B cell (primary cell): Measurements from ENCODE around the gene RASL10B. TPM values are rescaled to one million over a fixed set of nuclear protein-coding genes. Genes with fewer than 3 reads are reported as not detected.

ENCODE experiments used
- ATAC-seq: fragments of 200-7000 bp; cut with Tn5 transposase; one replicate; pipeline ENCODE4 v1.10.0; 2021; ENCODE audit warnings: low read depth, mild to moderate bottlenecking, moderate number of reproducible peaks, moderate library complexity
- CTCF ChIA-PET: fragments of 350-600 bp; sonication (Branson Sonifier 250); formaldehyde crosslinking; loops from one replicate; lab custom pipeline; 2021; ENCODE audit warnings: antibody characterized with exemption, inconsistent platforms; lab: Charles Lee
- POLR2A ChIA-PET: fragments of 350-600 bp; sonication (Branson Sonifier 250); formaldehyde crosslinking; loops from one replicate; lab custom pipeline; 2021; ENCODE audit warnings: antibody characterized with exemption; lab: Charles Lee
- DNase-seq: peaks from one replicate; pipeline ENCODE4 v3.0.0; 2013
- H2AFZ ChIP-seq: 2 replicates; pipeline ENCODE4 v1.6.1; 2012; ENCODE audit warnings: mild to moderate bottlenecking, low read depth, low read length; ENCODE audit not compliant: insufficient read depth, poor library complexity, severe bottlenecking
- H3K27ac ChIP-seq, 2 donors: 1 replicate in 1 of 2; 2 replicates in 1 of 2; pipeline ENCODE4 v1.5.1; 2012 to 2013; ENCODE audit warnings: low read length in 2 of 2, mild to moderate bottlenecking in 2 of 2, moderate library complexity in 1 of 2
- H3K27me3 ChIP-seq, 4 experiments: fragments of 200-600 bp in 1 of 4; sonication (generic) in 1 of 4; replicated peaks in 1 of 4; 1 replicate in 2 of 4; 2 replicates in 2 of 4; pipeline versions ENCODE4 v1.6.1 to v1.7.0; 2013 to 2016; ENCODE audit warnings: low read length in 3 of 4, mild to moderate bottlenecking in 2 of 4, mixed read lengths in 1 of 4, moderate library complexity in 1 of 4; ENCODE audit not compliant: insufficient read depth in 4 of 4, control insufficient read depth in 3 of 4; ENCODE audit errors: control extremely low read depth in 1 of 4
- H3K36me3 ChIP-seq, 2 experiments: replicated peaks in 1 of 2; 1 replicate in 1 of 2; 2 replicates in 1 of 2; pipeline versions ENCODE4 v1.6.1 to v1.7.1; 2013; ENCODE audit warnings: low read length in 1 of 2; ENCODE audit not compliant: insufficient read depth in 2 of 2, control insufficient read depth in 1 of 2; ENCODE audit errors: control extremely low read depth in 1 of 2, extremely low read depth in 1 of 2
- H3K4me1 ChIP-seq, 2 donors: fragments of 200-600 bp in 1 of 2; sonication (generic) in 1 of 2; 1 replicate in 1 of 2; 2 replicates in 1 of 2; pipeline versions ENCODE4 v1.5.1 to v1.6.1; 2013 to 2017; ENCODE audit warnings: low read length in 2 of 2; ENCODE audit not compliant: control insufficient read depth in 2 of 2, insufficient read depth in 2 of 2
- H3K4me2 ChIP-seq: replicated peaks from 2 replicates; pipeline ENCODE3; 2012; ENCODE audit warnings: mild to moderate bottlenecking, low read depth, low read length; ENCODE audit not compliant: poor library complexity, severe bottlenecking
- H3K4me3 ChIP-seq, 5 experiments: fragments of 200-600 bp in 1 of 5; sonication (generic) in 1 of 5; 1 replicate in 3 of 5; 2 replicates in 2 of 5; pipeline versions ENCODE4 v1.5.1 to v1.7.0; 2011 to 2016; ENCODE audit warnings: low read length in 4 of 5, mild to moderate bottlenecking in 4 of 5, low read depth in 2 of 5, control low read depth in 1 of 5, moderate library complexity in 1 of 5; ENCODE audit not compliant: insufficient read depth in 1 of 5; ENCODE audit errors: control extremely low read depth in 1 of 5, extremely low read depth in 1 of 5
- H3K79me2 ChIP-seq: fragments of 200-600 bp; sonication (generic); one replicate; pipeline ENCODE4 v1.6.0; 2016; ENCODE audit warnings: low read length; ENCODE audit not compliant: control insufficient read depth, insufficient read depth
- H3K9ac ChIP-seq: fragments of 200-600 bp; sonication (generic); 2 replicates; pipeline ENCODE4 v1.6.1; 2017; ENCODE audit warnings: mild to moderate bottlenecking, low read length, moderate library complexity
- H3K9me3 ChIP-seq, 3 donors: one replicate each; pipeline versions ENCODE4 v1.6.1 to v1.7.1; 2013; ENCODE audit warnings: low read length in 2 of 3; ENCODE audit not compliant: control insufficient read depth in 2 of 3, insufficient read depth in 1 of 3; ENCODE audit errors: control extremely low read depth in 1 of 3
- H4K20me1 ChIP-seq: 2 replicates; pipeline ENCODE4 v1.6.0; 2012; ENCODE audit warnings: mild to moderate bottlenecking, low read length; ENCODE audit not compliant: insufficient read depth, control insufficient read depth, poor library complexity, severe bottlenecking
- H3K27ac Mint-ChIP-seq: one replicate; pipeline ENCODE4 v1.8.0; 2021; ENCODE audit warnings: mixed read lengths
- H3K27me3 Mint-ChIP-seq: one replicate; pipeline ENCODE4 v1.8.0; 2021; ENCODE audit warnings: mixed read lengths
- H3K4me1 Mint-ChIP-seq: one replicate; pipeline ENCODE4 v1.8.0; 2021; ENCODE audit warnings: mixed read lengths
- H3K4me3 Mint-ChIP-seq: one replicate; pipeline ENCODE4 v1.8.0; 2021; ENCODE audit warnings: mixed read lengths
- H3K9me3 Mint-ChIP-seq: one replicate; pipeline ENCODE4 v1.8.0; 2022; ENCODE audit warnings: mixed read lengths; ENCODE audit not compliant: insufficient read depth
- EZH2 ChIP-seq: IDR thresholded peaks from 2 replicates; pipeline ENCODE4 v1.6.1; 2012; ENCODE audit warnings: borderline replicate concordance, low read depth, mild to moderate bottlenecking, moderate library complexity, low read length; ENCODE audit not compliant: insufficient read depth, poor library complexity, severe bottlenecking
- WGBS: methylation state at CpG from one replicate; pipeline ENCODE4 v1.1.5; 2013; ENCODE audit warnings: missing lambda C conversion rate; ENCODE audit not compliant: insufficient coverage; 5-methylcytosine and 5-hydroxymethylcytosine counted together
- intact Hi-C: fragments of 100-400 bp; cut with micrococcal nuclease; formaldehyde crosslinking; loops from one replicate; pipeline ENCODE4 v1.10.0; 2022
- polyA plus RNA-seq: library from polyadenylated mRNA; depleted of rRNA; stranded (reverse); fragments of >200 nt; gene quantifications from 2 replicates; pipeline ENCODE4 v1.2.3, GENCODE V29; 2012
- total RNA-seq, 2 donors: library from RNA; stranded (reverse); fragments of 120-200 nt in 1 of 2; gene quantifications; 1 replicate in 1 of 2; 2 replicates in 1 of 2; pipeline versions ENCODE4 v1.2.3 to v1.2.4, GENCODE V29; 2013 to 2022
- TF ChIP-seq, protein P1 (sequence below): fragments of 200-600 bp; IDR thresholded peaks from one replicate; pipeline ENCODE4 v1.8.0; 2022; ENCODE audit warnings: antibody characterized with exemption, mild to moderate bottlenecking

The RASL10B gene
- total and polyA plus RNA-seq, 2 donors (not counting 1 experiment from before 2014, with no cell fraction given) = 0.06 TPM; not detected in 1

DNA sequence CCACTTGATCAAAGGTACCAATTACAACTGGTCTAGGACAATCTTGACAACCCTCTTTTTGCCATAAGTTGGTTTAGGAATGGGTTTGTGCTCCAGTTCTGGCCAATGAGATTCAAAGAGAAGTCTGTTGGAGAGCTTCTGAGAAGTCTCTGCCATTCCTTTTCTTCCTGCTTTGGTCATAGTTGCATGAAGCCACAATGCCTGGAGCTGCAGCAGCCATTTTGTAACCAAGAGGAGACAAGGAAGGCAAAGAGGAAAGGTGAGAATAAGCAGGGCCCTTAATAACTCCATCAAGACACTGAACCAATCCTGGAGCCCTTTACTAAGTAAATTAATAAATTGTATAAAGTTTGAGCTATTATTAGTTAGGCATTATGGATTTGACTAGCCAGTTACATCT lies 25.8 kb downstream of the RASL10B start:
- H3K4me2 ChIP-seq = no peak overlapping the region
- no peak for TF ChIP-seq EZH2
- TF ChIP-seq, protein P1, sequence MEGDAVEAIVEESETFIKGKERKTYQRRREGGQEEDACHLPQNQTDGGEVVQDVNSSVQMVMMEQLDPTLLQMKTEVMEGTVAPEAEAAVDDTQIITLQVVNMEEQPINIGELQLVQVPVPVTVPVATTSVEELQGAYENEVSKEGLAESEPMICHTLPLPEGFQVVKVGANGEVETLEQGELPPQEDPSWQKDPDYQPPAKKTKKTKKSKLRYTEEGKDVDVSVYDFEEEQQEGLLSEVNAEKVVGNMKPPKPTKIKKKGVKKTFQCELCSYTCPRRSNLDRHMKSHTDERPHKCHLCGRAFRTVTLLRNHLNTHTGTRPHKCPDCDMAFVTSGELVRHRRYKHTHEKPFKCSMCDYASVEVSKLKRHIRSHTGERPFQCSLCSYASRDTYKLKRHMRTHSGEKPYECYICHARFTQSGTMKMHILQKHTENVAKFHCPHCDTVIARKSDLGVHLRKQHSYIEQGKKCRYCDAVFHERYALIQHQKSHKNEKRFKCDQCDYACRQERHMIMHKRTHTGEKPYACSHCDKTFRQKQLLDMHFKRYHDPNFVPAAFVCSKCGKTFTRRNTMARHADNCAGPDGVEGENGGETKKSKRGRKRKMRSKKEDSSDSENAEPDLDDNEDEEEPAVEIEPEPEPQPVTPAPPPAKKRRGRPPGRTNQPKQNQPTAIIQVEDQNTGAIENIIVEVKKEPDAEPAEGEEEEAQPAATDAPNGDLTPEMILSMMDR = no peak
- intact Hi-C loops = no loop called here
- Mint-ChIP-seq H3K27ac (no peak overlapping the region), H3K27me3 (peaks cover 12% of the 10 kb centered on the region), H3K9me3 (no peaks in the 10 kb centered on the region), H3K4me1 (peaks cover 6% of the 10 kb centered on the region), H3K4me3 (no peak overlapping the region)
- ChIA-PET CTCF (interaction anchor here (1.0 to 2.5 kb wide), 5 partner anchors 10 to 202 kb away, joined by 3 to 16 read pairs (median 6); no protein-coding TSS in a partner anchor), POLR2A (no interaction called here)
- no peak overlapping the region for H2AFZ ChIP-seq
- H3K36me3 ChIP-seq = no peaks in the 10 kb centered on the region
- H3K4me3 ChIP-seq = no peak overlapping the region
- H3K27ac ChIP-seq = no peak overlapping the region
- ATAC-seq (no peak), DNase-seq (no peak)
- no peak overlapping the region for H3K9ac ChIP-seq
- H4K20me1 ChIP-seq = no peaks in the 10 kb centered on the region
- peaks cover 0 to 10% (median 0%) of the 10 kb centered on the region in 4 experiments for H3K27me3 ChIP-seq
- no peaks in the 10 kb centered on the region for H3K79me2 ChIP-seq
- no peaks in the 10 kb centered on the region for H3K9me3 ChIP-seq
- H3K4me1 ChIP-seq = peaks cover 0 to 4% of the 10 kb centered on the region in 2 donors

- intact Hi-C loops = loop anchor here (10.0 kb wide), 1 partner anchor 724 kb away; the partner anchor contains the start of gene ZNHIT3
- Histone ChIP-seq H3K36me3 (no peaks in the 10 kb centered on the region), H3K4me2 (no peak within 1 kb of the TSS), H3K79me2 (no peaks in the 10 kb centered on the region), H3K27me3 (no peaks in the 10 kb centered on the region), H4K20me1 (no peaks in the 10 kb centered on the region), H3K4me1 (peaks cover 7 to 17% of the 10 kb centered on the region in 2 donors), H3K27ac (no peak within 1 kb of the TSS), H3K9ac (no peak within 1 kb of the TSS), H2AFZ (no peak within 1 kb of the TSS), H3K9me3 (no peaks in the 10 kb centered on the region), H3K4me3 (no peak within 1 kb of the TSS)
- no CpG with 5 or more reads among the region's 1 CpG for WGBS
- ATAC-seq = no peak
- Mint-ChIP-seq H3K27me3 (no peaks in the 10 kb centered on the region), H3K4me3 (no peak within 1 kb of the TSS), H3K27ac (no peak within 1 kb of the TSS), H3K9me3 (no peaks in the 10 kb centered on the region), H3K4me1 (peaks cover 14% of the 10 kb centered on the region)
- TF ChIP-seq EZH2 = no peak
- TF ChIP-seq, protein P1 = no peak
- CTCF ChIA-PET = interaction anchor here (1.1 to 3.4 kb wide), 4 partner anchors 13 to 49 kb away, joined by 3 to 22 read pairs (median 6); partner anchors contain the start of gene TAF15
- POLR2A ChIA-PET = no interaction called here
- DNase-seq = no peak
Measured at GRCh38 chr17:35760587-35760986, 29.1 kb downstream of the RASL10B start, which contains the start of gene C17orf50. Gene C17orf50 (plus strand): TSS chr17:35760887. CDS start chr17:35760942, 55 bp downstream.
